Measurements from ENCODE around the gene PAPPA. TPM values are rescaled to one million over a fixed set of nuclear protein-coding genes. Genes with fewer than 3 reads are reported as not detected.

The PAPPA gene
- polyA plus RNA-seq, 1 of the 3 experiments (the other 2 are of a cell fraction), result 44.5 TPM

DNA sequence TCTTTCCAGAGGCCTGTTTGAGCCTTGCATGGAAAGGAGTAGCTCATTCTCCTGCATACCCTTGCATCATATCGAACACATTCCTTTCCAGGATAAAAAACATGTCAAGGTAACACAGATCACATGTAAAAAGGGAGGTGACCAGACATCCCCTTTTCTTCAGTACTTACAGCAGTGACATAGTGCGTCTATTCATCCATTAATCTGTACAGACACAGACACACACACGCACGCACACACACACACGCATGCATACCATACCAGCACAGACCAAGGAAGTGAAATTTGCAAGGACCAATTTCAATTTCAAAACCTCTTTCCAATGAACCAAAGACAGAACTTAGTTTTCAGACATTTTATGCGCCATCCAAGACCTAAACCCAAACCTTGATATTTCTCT, 256.0 kb downstream of the PAPPA start:
- POLR2A ChIA-PET, result no interaction called here
- H3K4me2 ChIP-seq, result no peak overlapping the region
- H3K9me2 ChIP-seq, result no peaks in the 10 kb centered on the region

DNA sequence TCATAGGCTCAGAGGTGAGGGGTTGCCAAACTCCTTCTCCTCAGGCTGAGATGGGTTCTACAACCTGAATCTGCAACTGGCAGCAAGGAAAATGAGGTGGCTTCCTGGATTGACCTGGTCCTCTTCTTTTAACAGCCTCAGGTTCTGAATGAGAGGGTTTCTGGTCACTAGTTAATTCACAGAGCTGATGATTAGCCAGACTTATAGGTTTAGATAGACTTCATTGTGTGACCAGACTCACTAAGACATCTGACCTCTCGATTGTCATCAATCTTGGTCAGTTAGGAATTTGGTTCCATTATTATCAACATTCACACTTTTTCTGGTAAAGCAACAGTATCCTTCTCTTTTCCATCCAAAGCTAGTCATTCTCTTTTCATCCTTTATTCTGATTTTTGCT, 257.9 kb downstream of the PAPPA start:
- Histone ChIP-seq H3K9ac (no peak overlapping the region), H4K20me1 (ENCODE audit: insufficient read depth) (no peaks in the 10 kb centered on the region), H3K4me2 (no peak overlapping the region), H3K79me2 (ENCODE audit: insufficient read depth) (no peaks in the 10 kb centered on the region), H3F3A (replicated peaks; ENCODE audit: insufficient read depth) (no peaks in the 10 kb centered on the region), H3K4me1 (ENCODE audit: control insufficient read depth in 1 of 2, insufficient read depth in 2 of 2, low read depth in 1 of 2, low read length in 1 of 2) (no peaks in the 10 kb centered on the region), H3K27me3 (ENCODE audit: insufficient read depth) (no peaks in the 10 kb centered on the region), H3K36me3 (replicated peaks in 1 of 2; ENCODE audit: control insufficient read depth in 1 of 2, insufficient read depth in 2 of 2, low read length in 1 of 2) (peaks cover 0 to 6% of the 10 kb centered on the region in 2 experiments), H2AFZ (ENCODE audit: low read depth) (no peak overlapping the region), H3K27ac (ENCODE audit: low read depth in 2 of 2, low read length in 1 of 2) (no peak overlapping the region), H3K9me3 (no peaks in the 10 kb centered on the region), H3K4me3 (ENCODE audit: low read depth in 2 of 2, low read length in 1 of 2) (no peak overlapping the region), H3K9me2 (no peaks in the 10 kb centered on the region)
- TF ChIP-seq TEAD4 (IDR thresholded peaks at IDR 0.05; ENCODE audit: borderline replicate concordance, insufficient read depth) (no peak), MEF2A (IDR thresholded peaks at IDR 0.05; ENCODE audit: borderline replicate concordance, low read depth) (no peak), JUND (IDR thresholded peaks at IDR 0.05) (no peak)
- no peak for DNase-seq
- ChIA-PET CTCF (interaction anchor here (0.8 to 2.0 kb wide), 5 partner anchors 11 to 245 kb away, joined by 3 to 5 read pairs (median 3); no protein-coding TSS in a partner anchor), POLR2A (no interaction called here)
- WGBS (ENCODE audit: low lambda C conversion rate), result 83% methylated on average over 1 of the region's 1 CpG

More for the DNA sequence above, 256.0 kb downstream of the PAPPA start:
- H3K4me3 ChIP-seq (ENCODE audit: low read depth in 2 of 2, low read length in 1 of 2), result no peak overlapping the region
- no peak overlapping the region for H3K27ac ChIP-seq (ENCODE audit: low read depth in 2 of 2, low read length in 1 of 2)
- no peak overlapping the region for H3K9ac ChIP-seq
- CTCF ChIA-PET, result interaction anchor here (1.0 kb wide), 1 partner anchor 35 kb away, joined by 3 read pairs; no protein-coding TSS in a partner anchor
- 80% methylated on average over 6 of the region's 6 CpGs for WGBS (ENCODE audit: low lambda C conversion rate)
- no peaks in the 10 kb centered on the region for H4K20me1 ChIP-seq (ENCODE audit: insufficient read depth)
- no peaks in the 10 kb centered on the region for H3K79me2 ChIP-seq (ENCODE audit: insufficient read depth)
- no peak for DNase-seq
- no peaks in the 10 kb centered on the region for H3K27me3 ChIP-seq (ENCODE audit: insufficient read depth)
- no peaks in the 10 kb centered on the region for H3K4me1 ChIP-seq (ENCODE audit: control insufficient read depth in 1 of 2, insufficient read depth in 2 of 2, low read depth in 1 of 2, low read length in 1 of 2)
- H3K9me3 ChIP-seq, result no peaks in the 10 kb centered on the region
- no peak overlapping the region for H2AFZ ChIP-seq (ENCODE audit: low read depth)
- peaks cover 7% of the 10 kb centered on the region for H3F3A ChIP-seq (replicated peaks; ENCODE audit: insufficient read depth)
- TF ChIP-seq CHD2 (IDR thresholded peaks at IDR 0.05; ENCODE audit: low read length, partially characterized antibody), result no peak
- TF ChIP-seq NRF1 (IDR thresholded peaks at IDR 0.05; ENCODE audit: low read depth, low read length), result no peak
- TF ChIP-seq FOSL2 (IDR thresholded peaks at IDR 0.05; ENCODE audit: borderline replicate concordance, low read depth), result no peak
- TF ChIP-seq TCF12 (IDR thresholded peaks at IDR 0.05), result no peak
- TF ChIP-seq TEAD4 (IDR thresholded peaks at IDR 0.05; ENCODE audit: borderline replicate concordance, insufficient read depth), result no peak
- TF ChIP-seq FOXJ3 (CRISPR knock-in tag; IDR thresholded peaks at IDR 0.05), result no peak
- TF ChIP-seq EZH2phosphoT487 (IDR thresholded peaks at IDR 0.05; ENCODE audit: borderline replicate concordance, low read depth), result no peak
- TF ChIP-seq TAF1 (IDR thresholded peaks at IDR 0.05; ENCODE audit: borderline replicate concordance, low read depth, low read length), result no peak
- no peak for TF ChIP-seq POLR2AphosphoS5 (IDR thresholded peaks at IDR 0.05; ENCODE audit: low read depth, low read length)
- no peak for TF ChIP-seq RAD21 (IDR thresholded peaks at IDR 0.05; ENCODE audit: low read length)
- TF ChIP-seq RXRA (IDR thresholded peaks at IDR 0.05; ENCODE audit: borderline replicate concordance, low read depth), result no peak
- no peak for TF ChIP-seq FOXM1 (IDR thresholded peaks at IDR 0.05; ENCODE audit: low read depth)
- TF ChIP-seq, protein P1, sequence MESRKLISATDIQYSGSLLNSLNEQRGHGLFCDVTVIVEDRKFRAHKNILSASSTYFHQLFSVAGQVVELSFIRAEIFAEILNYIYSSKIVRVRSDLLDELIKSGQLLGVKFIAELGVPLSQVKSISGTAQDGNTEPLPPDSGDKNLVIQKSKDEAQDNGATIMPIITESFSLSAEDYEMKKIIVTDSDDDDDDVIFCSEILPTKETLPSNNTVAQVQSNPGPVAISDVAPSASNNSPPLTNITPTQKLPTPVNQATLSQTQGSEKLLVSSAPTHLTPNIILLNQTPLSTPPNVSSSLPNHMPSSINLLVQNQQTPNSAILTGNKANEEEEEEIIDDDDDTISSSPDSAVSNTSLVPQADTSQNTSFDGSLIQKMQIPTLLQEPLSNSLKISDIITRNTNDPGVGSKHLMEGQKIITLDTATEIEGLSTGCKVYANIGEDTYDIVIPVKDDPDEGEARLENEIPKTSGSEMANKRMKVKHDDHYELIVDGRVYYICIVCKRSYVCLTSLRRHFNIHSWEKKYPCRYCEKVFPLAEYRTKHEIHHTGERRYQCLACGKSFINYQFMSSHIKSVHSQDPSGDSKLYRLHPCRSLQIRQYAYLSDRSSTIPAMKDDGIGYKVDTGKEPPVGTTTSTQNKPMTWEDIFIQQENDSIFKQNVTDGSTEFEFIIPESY (IDR thresholded peaks at IDR 0.05; ENCODE audit: borderline replicate concordance, low read depth), result no peak
- TF ChIP-seq MEF2A (IDR thresholded peaks at IDR 0.05; ENCODE audit: borderline replicate concordance, low read depth), result no peak
- no peak for TF ChIP-seq EP300 (IDR thresholded peaks at IDR 0.05; ENCODE audit: borderline replicate concordance in 1 of 2, low read depth in 1 of 2, low read length in 1 of 2)
- no peak for TF ChIP-seq SMC3 (IDR thresholded peaks at IDR 0.05; ENCODE audit: low read depth, low read length)
- no peak for TF ChIP-seq PBX3 (IDR thresholded peaks at IDR 0.05)
- TF ChIP-seq GATA2 (CRISPR knock-in tag; IDR thresholded peaks at IDR 0.05), result no peak
- peaks cover 0 to 6% of the 10 kb centered on the region in 2 experiments for H3K36me3 ChIP-seq (replicated peaks in 1 of 2; ENCODE audit: control insufficient read depth in 1 of 2, insufficient read depth in 2 of 2, low read length in 1 of 2)
